ENCODE data around the gene BNC2. TPM values are rescaled to one million over a fixed set of nuclear protein-coding genes. Genes with fewer than 3 reads are reported as not detected.

Gene BNC2
- total RNA-seq, 4 donors from 2014 or later = 3.9 to 45.4 (median 13.1) TPM

DNA sequence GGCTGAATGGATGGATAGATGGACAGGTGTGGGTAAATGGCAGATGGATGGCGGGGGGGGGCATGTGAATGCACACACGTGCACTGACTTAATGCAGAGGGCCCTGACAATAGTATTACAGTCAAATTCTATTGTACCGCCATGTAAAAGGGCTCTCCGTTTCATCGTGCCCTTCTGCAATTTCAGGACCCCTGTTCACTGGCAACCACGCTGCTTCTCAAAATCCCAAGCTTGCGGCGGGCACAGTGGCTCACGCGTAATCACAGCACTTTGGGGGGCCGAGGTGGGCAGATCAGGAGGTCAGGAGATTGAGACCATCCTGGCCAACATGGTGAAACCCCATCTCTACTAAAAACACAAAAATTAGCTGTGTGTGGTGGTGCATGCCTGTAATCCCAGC lies 211.4 kb downstream of the BNC2 start:
- no peaks in the 10 kb centered on the region for H3K9me3 ChIP-seq
- H3K27ac ChIP-seq = no peak overlapping the region
- DNase-seq = no peak
- H3K36me3 ChIP-seq = no peaks in the 10 kb centered on the region
- H3K27me3 ChIP-seq = no peaks in the 10 kb centered on the region
- H3K4me1 ChIP-seq = peaks cover 0 to 4% (median 0%) of the 10 kb centered on the region in 4 donors
- TF ChIP-seq POLR2A (IDR thresholded peaks at IDR 0.05) = no peak
- TF ChIP-seq, protein P1, sequence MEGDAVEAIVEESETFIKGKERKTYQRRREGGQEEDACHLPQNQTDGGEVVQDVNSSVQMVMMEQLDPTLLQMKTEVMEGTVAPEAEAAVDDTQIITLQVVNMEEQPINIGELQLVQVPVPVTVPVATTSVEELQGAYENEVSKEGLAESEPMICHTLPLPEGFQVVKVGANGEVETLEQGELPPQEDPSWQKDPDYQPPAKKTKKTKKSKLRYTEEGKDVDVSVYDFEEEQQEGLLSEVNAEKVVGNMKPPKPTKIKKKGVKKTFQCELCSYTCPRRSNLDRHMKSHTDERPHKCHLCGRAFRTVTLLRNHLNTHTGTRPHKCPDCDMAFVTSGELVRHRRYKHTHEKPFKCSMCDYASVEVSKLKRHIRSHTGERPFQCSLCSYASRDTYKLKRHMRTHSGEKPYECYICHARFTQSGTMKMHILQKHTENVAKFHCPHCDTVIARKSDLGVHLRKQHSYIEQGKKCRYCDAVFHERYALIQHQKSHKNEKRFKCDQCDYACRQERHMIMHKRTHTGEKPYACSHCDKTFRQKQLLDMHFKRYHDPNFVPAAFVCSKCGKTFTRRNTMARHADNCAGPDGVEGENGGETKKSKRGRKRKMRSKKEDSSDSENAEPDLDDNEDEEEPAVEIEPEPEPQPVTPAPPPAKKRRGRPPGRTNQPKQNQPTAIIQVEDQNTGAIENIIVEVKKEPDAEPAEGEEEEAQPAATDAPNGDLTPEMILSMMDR (IDR thresholded peaks at IDR 0.05) = no peak
- no peak overlapping the region for H3K4me3 ChIP-seq

DNA sequence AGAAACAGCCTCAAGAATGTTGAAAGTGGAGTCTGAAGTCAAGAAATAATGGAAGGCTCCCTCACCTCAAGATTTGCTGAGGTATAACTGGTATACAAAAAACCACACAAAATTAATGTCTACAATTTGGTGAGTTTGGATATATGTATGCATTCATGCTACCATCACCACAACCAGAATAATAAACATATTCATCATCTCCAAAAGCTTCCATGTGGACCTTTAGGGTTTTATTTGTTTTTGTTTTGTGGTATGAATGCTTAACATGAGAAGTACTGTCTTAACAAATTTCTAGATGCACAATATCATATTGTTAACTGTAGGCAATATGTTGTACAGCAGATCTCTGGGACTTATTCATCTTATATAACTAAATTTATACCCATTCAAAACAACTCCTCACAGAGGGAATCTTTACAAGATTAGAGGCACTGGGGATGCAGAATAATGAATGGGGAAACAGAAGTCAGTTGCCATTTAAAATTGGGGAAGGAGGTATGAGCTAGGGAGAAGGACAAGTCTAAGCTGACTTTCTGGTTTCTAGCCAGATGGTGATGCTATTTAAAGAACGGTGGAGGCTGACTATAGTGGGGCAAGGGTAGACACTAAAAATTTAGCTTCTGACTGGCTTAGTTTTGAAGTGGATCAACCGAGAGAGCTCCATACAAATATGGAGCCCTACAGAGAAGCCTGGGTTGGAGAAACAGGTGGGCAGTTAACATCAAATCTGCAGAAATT lies 213.9 kb downstream of the BNC2 start:
- peaks cover 0 to 5% (median 0%) of the 10 kb centered on the region in 4 donors for H3K4me1 ChIP-seq
- no peak for TF ChIP-seq POLR2A (IDR thresholded peaks at IDR 0.05)
- TF ChIP-seq, protein P1 (IDR thresholded peaks at IDR 0.05) = no peak
- DNase-seq = no peak
- no peak overlapping the region for H3K4me3 ChIP-seq
- no peaks in the 10 kb centered on the region for H3K9me3 ChIP-seq
- no peaks in the 10 kb centered on the region for H3K27me3 ChIP-seq
- no peaks in the 10 kb centered on the region for H3K36me3 ChIP-seq
- H3K27ac ChIP-seq = no peak overlapping the region

DNA sequence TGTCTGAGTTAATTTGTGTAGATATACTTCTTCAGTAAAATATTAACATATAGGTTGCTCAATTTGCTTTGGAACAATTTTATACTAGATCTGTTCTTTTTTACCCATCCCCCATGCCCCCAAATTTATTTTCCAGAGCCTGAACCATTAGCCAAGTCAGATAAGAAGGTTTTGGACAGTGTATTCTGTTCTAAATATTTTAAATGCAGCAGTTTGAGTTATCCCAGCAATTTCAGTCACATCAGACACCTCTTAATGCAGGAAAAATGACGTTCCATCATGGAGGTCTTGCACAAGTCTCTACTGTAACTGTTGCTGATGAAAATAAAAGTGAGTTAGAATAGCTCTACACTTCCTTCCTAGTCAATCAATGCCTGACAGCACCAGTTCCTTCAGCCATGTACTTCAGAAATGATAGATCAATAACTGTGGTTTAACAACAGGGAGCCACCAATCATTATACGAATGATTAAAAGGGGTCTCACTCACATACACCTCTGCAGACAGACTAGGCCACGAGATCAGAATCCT lies 215.8 kb downstream of the BNC2 start:
- TF ChIP-seq POLR2A (IDR thresholded peaks at IDR 0.05) = no peak
- TF ChIP-seq, protein P1 (IDR thresholded peaks at IDR 0.05) = no peak
- H3K4me1 ChIP-seq = peaks cover 0 to 5% (median 0%) of the 10 kb centered on the region in 4 donors
- H3K4me3 ChIP-seq = no peak overlapping the region
- no peak for DNase-seq
- H3K9me3 ChIP-seq = no peaks in the 10 kb centered on the region
- H3K36me3 ChIP-seq = no peaks in the 10 kb centered on the region
- no peak overlapping the region for H3K27ac ChIP-seq
- no peaks in the 10 kb centered on the region for H3K27me3 ChIP-seq

DNA sequence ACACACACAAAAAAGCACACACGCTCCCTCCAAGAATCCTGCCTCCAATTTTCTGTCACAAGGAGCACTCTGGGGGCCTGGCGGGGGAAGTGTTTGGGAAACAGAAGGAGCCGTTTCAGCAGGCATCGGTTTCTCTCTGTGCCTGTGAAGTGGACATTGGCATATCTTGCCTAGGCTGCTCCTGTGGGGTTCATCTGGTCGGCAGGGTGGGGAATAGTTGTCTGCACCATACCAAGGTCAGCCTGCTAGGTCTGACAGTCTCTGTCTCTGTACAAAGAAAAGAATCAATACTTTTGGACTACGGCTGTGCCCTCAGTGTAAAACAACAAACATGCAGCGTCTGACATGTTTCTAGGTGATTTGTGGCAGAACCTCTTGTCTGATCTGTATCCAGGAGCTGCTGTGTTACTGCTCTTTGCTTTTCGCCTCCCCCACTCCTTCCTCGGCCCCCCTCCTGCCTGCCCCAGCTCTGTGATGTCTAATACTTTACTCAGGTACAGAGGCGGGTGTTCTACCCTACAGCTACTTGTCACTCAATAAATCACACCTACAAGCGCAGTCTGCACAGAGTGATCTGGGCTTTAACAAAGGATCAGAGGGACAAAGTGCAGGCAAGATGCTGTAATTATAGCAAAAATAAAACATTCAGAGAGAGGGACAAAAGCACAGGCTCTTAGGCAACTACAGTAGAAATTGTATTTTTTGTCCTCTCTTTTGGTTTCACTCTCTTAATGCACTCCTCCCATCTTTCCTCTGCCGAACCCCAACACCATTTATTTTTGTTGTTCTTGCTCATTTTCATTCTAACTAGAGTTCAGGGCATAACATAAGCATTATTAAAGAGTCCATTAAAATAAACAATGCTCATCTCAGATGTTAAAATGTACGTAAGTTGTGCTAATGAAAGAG lies 216.7 kb downstream of the BNC2 start:
- Histone ChIP-seq H3K4me3 (peak overlapping the region in 2 of 4 donors; percentile 12 to 20), H3K9me3 (no peaks in the 10 kb centered on the region), H3K36me3 (no peaks in the 10 kb centered on the region), H3K4me1 (peaks cover 0 to 5% (median 0%) of the 10 kb centered on the region in 4 donors), H3K27me3 (no peaks in the 10 kb centered on the region), H3K27ac (peak overlapping the region in 2 of 4 donors; percentile 4 to 54)
- no peak for DNase-seq
- TF ChIP-seq POLR2A (IDR thresholded peaks at IDR 0.05) = no peak
- TF ChIP-seq, protein P1 (IDR thresholded peaks at IDR 0.05) = no peak

DNA sequence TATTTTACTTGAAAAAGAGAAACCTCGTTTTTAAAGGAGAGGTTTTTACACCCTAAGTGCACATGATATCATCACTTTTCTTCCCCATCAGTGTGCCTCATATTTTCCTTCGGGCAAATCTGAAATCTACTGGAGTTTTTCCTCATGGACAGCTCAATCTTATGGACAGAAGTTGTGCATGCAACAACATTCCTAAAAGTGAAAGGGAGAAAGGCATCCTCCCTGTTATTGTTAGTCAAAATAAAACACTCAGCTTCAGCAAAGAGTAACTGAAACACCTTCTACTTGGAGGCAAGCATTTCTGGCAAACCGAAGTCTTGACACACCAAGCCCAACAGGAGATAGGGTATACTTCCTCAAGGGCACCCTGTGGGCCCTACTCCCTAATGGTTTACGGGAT lies 217.9 kb downstream of the BNC2 start:
- no peaks in the 10 kb centered on the region for H3K36me3 ChIP-seq
- H3K27ac ChIP-seq = peak overlapping the region in 1 of 4 donors; percentile 54
- peaks cover 0 to 5% (median 0%) of the 10 kb centered on the region in 4 donors for H3K4me1 ChIP-seq
- no peak for DNase-seq
- no peaks in the 10 kb centered on the region for H3K27me3 ChIP-seq
- no peak for TF ChIP-seq POLR2A (IDR thresholded peaks at IDR 0.05)
- TF ChIP-seq, protein P1 (IDR thresholded peaks at IDR 0.05) = no peak
- no peak overlapping the region for H3K4me3 ChIP-seq
- H3K9me3 ChIP-seq = no peaks in the 10 kb centered on the region

Measured in Peyer's patch (tissue), 4 donors.